Right hindlimb (tissue), 1 donor: ENCODE measurements around the gene KLHDC1.

Experiments used
- DNase-seq: peaks from one replicate; pipeline ENCODE4 v3.0.0-alpha.2; 2018

KLHDC1 gene

GRCh38 chr14:49792618-49793017, 99.7 kb downstream of the KLHDC1 start:
- no peak for DNase-seq

GRCh38 chr14:49796025-49796424, 103.1 kb downstream of the KLHDC1 start:
- DNase-seq = no peak
